Heart left ventricle (tissue), 13 donors: ENCODE measurements around the gene ZMAT1.

Experiments
- CTCF ChIP-seq, 12 donors: fragments of 200-600 bp; sonication (generic) in 4 of 12; IDR thresholded peaks; one replicate each; pipeline versions ENCODE4 v1.5.0 to v1.8.0; 2018 to 2022; ENCODE audit warnings: antibody characterized with exemption in 12 of 12, mild to moderate bottlenecking in 5 of 12
- POLR2A ChIP-seq, 2 donors: fragments of 450-650 bp; IDR thresholded peaks; one replicate each; pipeline ENCODE4 v1.6.1; 2017; ENCODE audit warnings: antibody characterized with exemption in 2 of 2, mild to moderate bottlenecking in 2 of 2, moderate library complexity in 2 of 2
- donor health status: ischemic (EF 13 %, LVEDD 7.1; RV severe dilation, severe dysfunction).
- donor health status: DM: no; HTN: yes; CAD: no.
- donor health status: DM: no; HTN: no; CAD: no.
- donor health status: ischemic (EF 25% LVEDD 6.9; RV normal size, moderate dysfunction).
- donor health status: ischemic (EF 25% LVEDD 5.7; RV mildly dilated, moderate dysfunction).
- donor health status: ischemic (EF 35%, LVEDD 5.7; RV mildly dilated, moderate dysfunction).
- donor health status: nonischemic (EF 11% LVEDD 7.7; RV severe dilation, severe dysfunction).
- donor health status: DM: yes; HTN: yes; CAD: no.
- donor health status: PGD.
- donor health status: ischemic (EF 29% LVEDD 5.4; RV normal size, mild dysfunction).
- donor health status: nonischemic (EF 23%, LVEDD 6.1; RV moderate dilation, normal function).

GRCh38 chrX:101957174-101957573, 25.3 kb upstream of the ZMAT1 start:
- no peak for TF ChIP-seq POLR2A (IDR thresholded peaks at IDR 0.05)
- no peak for TF ChIP-seq CTCF (IDR thresholded peaks at IDR 0.05)
